Mesenchymal stem cell (in vitro differentiated cells and primary cell): ENCODE results near the gene SAV1.
"Not testable (repeated sequence)": the region's sequence is repeated elsewhere in the genome, so short reads cannot be mapped to it uniquely, and the experiment has no call there.

ENCODE experiments used
- DNase-seq: peaks from one replicate; pipeline ENCODE4 v3.0.0-alpha.2; 2013
- H2AFZ ChIP-seq: one replicate; pipeline ENCODE4 v1.6.1; 2013; ENCODE audit warnings: low read depth, mild to moderate bottlenecking, control low read depth, inconsistent platforms, low read length, moderate library complexity
- H2AK5ac ChIP-seq: 2 replicates; pipeline ENCODE4 v1.6.1; 2013; ENCODE audit warnings: low read length, moderate library complexity, mild to moderate bottlenecking, inconsistent platforms; ENCODE audit not compliant: severe bottlenecking
- H2BK120ac ChIP-seq: one replicate; pipeline ENCODE4 v1.6.1; 2013; ENCODE audit warnings: low read depth, mild to moderate bottlenecking, inconsistent platforms, low read length, moderate library complexity
- H2BK12ac ChIP-seq, 2 experiments: one replicate each; pipeline ENCODE4 v1.6.1; 2013; ENCODE audit warnings: inconsistent platforms in 2 of 2, low read length in 2 of 2, mild to moderate bottlenecking in 2 of 2, moderate library complexity in 2 of 2, control low read depth in 1 of 2
- H2BK15ac ChIP-seq: one replicate; pipeline ENCODE4 v1.6.1; 2013; ENCODE audit warnings: mild to moderate bottlenecking, low read depth, inconsistent platforms; ENCODE audit not compliant: poor library complexity, severe bottlenecking
- H2BK5ac ChIP-seq: 2 replicates; pipeline ENCODE4 v1.6.1; 2013; ENCODE audit warnings: low read depth, mild to moderate bottlenecking, low read length, control low read depth, inconsistent platforms; ENCODE audit not compliant: poor library complexity, severe bottlenecking
- H3K14ac ChIP-seq, 2 experiments: one replicate each; pipeline ENCODE4 v1.6.1; 2013; ENCODE audit warnings: inconsistent platforms in 2 of 2, low read length in 2 of 2, control low read depth in 1 of 2, mild to moderate bottlenecking in 1 of 2, moderate library complexity in 1 of 2
- H3K18ac ChIP-seq, 2 experiments: one replicate each; pipeline ENCODE4 v1.6.1; 2013; ENCODE audit warnings: inconsistent platforms in 2 of 2, low read length in 2 of 2, control low read depth in 1 of 2, low read depth in 1 of 2, mild to moderate bottlenecking in 1 of 2
- H3K23ac ChIP-seq, 2 experiments: one replicate each; pipeline ENCODE4 v1.6.1; 2013; ENCODE audit warnings: inconsistent platforms in 2 of 2, low read length in 2 of 2, mild to moderate bottlenecking in 2 of 2, moderate library complexity in 2 of 2, control low read depth in 1 of 2
- H3K27ac ChIP-seq: 2 replicates; pipeline ENCODE4 v1.5.1; 2013; ENCODE audit warnings: mild to moderate bottlenecking, moderate library complexity, low read length, control low read depth, inconsistent platforms; ENCODE audit not compliant: poor library complexity, severe bottlenecking
- H3K27me3 ChIP-seq, 2 experiments: 2 replicates each; pipeline versions ENCODE4 v1.6.1 to v1.7.0; 2013; ENCODE audit warnings: low read length in 2 of 2, mild to moderate bottlenecking in 2 of 2, moderate library complexity in 2 of 2, control low read depth in 1 of 2, inconsistent platforms in 1 of 2; ENCODE audit not compliant: control insufficient read depth in 1 of 2, insufficient read depth in 1 of 2
- H3K36me3 ChIP-seq, 2 experiments: 2 replicates each; pipeline versions ENCODE4 v1.6.1 to v1.7.0; 2013; ENCODE audit warnings: low read length in 2 of 2, control low read depth in 1 of 2, inconsistent platforms in 1 of 2, low read depth in 1 of 2, mild to moderate bottlenecking in 1 of 2; ENCODE audit not compliant: insufficient read depth in 2 of 2, control insufficient read depth in 1 of 2
- H3K4ac ChIP-seq, 2 experiments: one replicate each; pipeline ENCODE4 v1.6.1; 2013; ENCODE audit warnings: inconsistent platforms in 2 of 2, low read length in 2 of 2, mild to moderate bottlenecking in 2 of 2, moderate library complexity in 2 of 2, control low read depth in 1 of 2, low read depth in 1 of 2
- H3K4me1 ChIP-seq: 2 replicates; pipeline ENCODE4 v1.6.1; 2013; ENCODE audit warnings: low read depth, low read length, control low read depth; ENCODE audit not compliant: control insufficient read depth, insufficient read depth
- H3K4me2 ChIP-seq: 2 replicates; pipeline ENCODE4 v1.6.1; 2013; ENCODE audit warnings: low read length, mild to moderate bottlenecking, inconsistent platforms; ENCODE audit not compliant: poor library complexity, severe bottlenecking
- H3K4me3 ChIP-seq, 2 experiments: 2 replicates each; pipeline versions ENCODE4 v1.5.1 to v1.7.0; 2013; ENCODE audit warnings: low read length in 2 of 2, mild to moderate bottlenecking in 2 of 2, control low read depth in 1 of 2, low read depth in 1 of 2; ENCODE audit not compliant: insufficient read depth in 1 of 2
- H3K79me1 ChIP-seq: replicated peaks from 2 replicates; pipeline ENCODE4 v1.6.1; 2013; ENCODE audit warnings: mild to moderate bottlenecking, control low read depth, low read length, inconsistent platforms; ENCODE audit not compliant: poor library complexity, severe bottlenecking
- H3K9ac ChIP-seq: 2 replicates; pipeline ENCODE4 v1.7.0; 2013; ENCODE audit warnings: mild to moderate bottlenecking, low read length, moderate library complexity
- H3K9me3 ChIP-seq: 2 replicates; pipeline ENCODE4 v1.7.0; 2013; ENCODE audit warnings: mild to moderate bottlenecking, low read length; ENCODE audit not compliant: control insufficient read depth
- H4K8ac ChIP-seq: one replicate; pipeline ENCODE4 v1.6.1; 2013; ENCODE audit warnings: inconsistent platforms, mild to moderate bottlenecking, low read length, moderate library complexity
- H4K91ac ChIP-seq: one replicate; pipeline ENCODE4 v1.6.1; 2013; ENCODE audit warnings: mild to moderate bottlenecking, low read length, inconsistent platforms
- WGBS: methylation state at CpG from one replicate; pipeline ENCODE4 v1.1.7; 2013; ENCODE audit warnings: mixed read lengths; 5-methylcytosine and 5-hydroxymethylcytosine counted together

Gene SAV1

DNA sequence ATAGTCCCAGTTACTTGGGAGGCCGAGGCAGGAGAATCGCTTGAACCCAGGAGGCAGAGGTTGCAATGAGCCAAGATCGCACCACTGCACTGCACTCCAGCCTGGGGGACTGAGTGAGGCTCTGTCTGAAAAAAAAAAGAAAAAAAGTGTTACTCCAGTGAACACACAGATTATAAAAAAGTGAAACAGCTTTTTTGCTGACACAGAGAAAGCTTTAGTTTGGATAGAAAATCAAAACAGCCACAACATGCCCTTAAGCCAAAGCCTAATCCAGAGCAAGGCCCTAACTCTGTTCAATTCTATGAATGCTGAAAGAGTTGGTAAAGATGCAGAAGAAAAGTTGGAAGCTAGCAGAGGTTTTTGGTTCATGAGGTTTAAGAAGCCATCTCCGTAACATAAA lies 43.2 kb downstream of the SAV1 start:
- H2BK15ac ChIP-seq, H3K9me3 ChIP-seq, H3K79me1 ChIP-seq, H3K27me3 ChIP-seq, DNase-seq, H2AFZ ChIP-seq, H3K4me3 ChIP-seq, H3K9ac ChIP-seq, H3K14ac ChIP-seq, H3K4ac ChIP-seq, H4K91ac ChIP-seq, H2BK5ac ChIP-seq, H3K4me2 ChIP-seq, H2BK120ac ChIP-seq, H4K8ac ChIP-seq, H3K23ac ChIP-seq, H2AK5ac ChIP-seq, H3K27ac ChIP-seq, H2BK12ac ChIP-seq, H3K4me1 ChIP-seq, H3K18ac ChIP-seq: not testable (repeated sequence)
- peaks cover 3 to 62% of the 10 kb centered on the region in 2 experiments for H3K36me3 ChIP-seq
- 92% methylated on average over 4 of the region's 4 CpGs for WGBS

DNA sequence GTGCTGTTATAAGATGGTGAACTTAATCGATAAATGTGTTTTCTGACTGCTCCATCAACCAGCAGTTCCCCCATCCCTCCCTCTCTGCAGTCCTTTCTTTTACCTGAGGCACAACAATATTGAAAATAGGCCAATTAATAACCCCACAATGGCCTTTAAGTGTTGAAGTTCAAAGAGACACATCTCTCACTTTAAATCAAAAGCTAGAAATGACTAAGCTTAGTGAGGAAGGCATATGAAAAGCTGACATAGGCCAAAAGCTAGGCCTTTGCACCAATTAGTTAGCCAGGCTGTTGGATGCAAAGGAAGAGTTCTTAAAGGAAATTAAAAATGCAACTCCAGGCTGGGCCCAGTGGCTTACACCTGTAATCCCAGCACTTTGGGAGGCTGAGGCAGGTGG lies 43.7 kb downstream of the SAV1 start:
- no peak overlapping the region for H3K4ac ChIP-seq
- no peak overlapping the region for H3K14ac ChIP-seq
- H4K91ac ChIP-seq: no peak overlapping the region
- no peak for DNase-seq
- no peak overlapping the region for H2BK15ac ChIP-seq
- H2AK5ac ChIP-seq: no peak overlapping the region
- no peaks in the 10 kb centered on the region for H3K27me3 ChIP-seq
- H3K79me1 ChIP-seq: no peaks in the 10 kb centered on the region
- no peak overlapping the region for H3K4me2 ChIP-seq
- H3K27ac ChIP-seq: no peak overlapping the region
- H4K8ac ChIP-seq: no peak overlapping the region
- no peak overlapping the region for H2BK120ac ChIP-seq
- no peak overlapping the region for H3K23ac ChIP-seq
- no peak overlapping the region for H3K9ac ChIP-seq
- H2BK12ac ChIP-seq: no peak overlapping the region
- whole genome bisulfite sequencing: no CpG with 5 or more reads among the region's 1 CpG
- H2BK5ac ChIP-seq: no peak overlapping the region
- no peaks in the 10 kb centered on the region for H3K4me1 ChIP-seq
- H3K9me3 ChIP-seq: no peaks in the 10 kb centered on the region
- H3K4me3 ChIP-seq: no peak overlapping the region
- H2AFZ ChIP-seq: no peak overlapping the region
- H3K36me3 ChIP-seq: peaks cover 3 to 61% of the 10 kb centered on the region in 2 experiments
- no peak overlapping the region for H3K18ac ChIP-seq

GRCh38 chr14:50622978-50623377 lies 45.1 kb downstream of the SAV1 start:
- Histone ChIP-seq H4K91ac (no peak overlapping the region), H3K18ac (no peak overlapping the region), H3K9me3 (no peaks in the 10 kb centered on the region), H3K14ac (no peak overlapping the region), H3K9ac (no peak overlapping the region), H3K36me3 (peaks cover 3 to 52% of the 10 kb centered on the region in 2 experiments), H3K4me1 (no peaks in the 10 kb centered on the region), H3K4me2 (no peak overlapping the region), H3K79me1 (no peaks in the 10 kb centered on the region), H2BK5ac (no peak overlapping the region), H3K27ac (no peak overlapping the region), H2AK5ac (no peak overlapping the region), H2BK12ac (no peak overlapping the region), H2BK15ac (no peak overlapping the region), H2AFZ (no peak overlapping the region), H3K27me3 (no peaks in the 10 kb centered on the region), H3K4ac (no peak overlapping the region), H3K4me3 (no peak overlapping the region), H3K23ac (no peak overlapping the region), H2BK120ac (no peak overlapping the region), H4K8ac (no peak overlapping the region)
- no CpG with 5 or more reads among the region's 1 CpG for whole genome bisulfite sequencing
- no peak for DNase-seq

- Histone ChIP-seq H3K79me1 (no peaks in the 10 kb centered on the region), H3K4ac (no peak overlapping the region), H3K36me3 (peaks cover 3 to 51% of the 10 kb centered on the region in 2 experiments), H2BK15ac (no peak overlapping the region), H3K4me2 (no peak overlapping the region), H2BK120ac (no peak overlapping the region), H3K23ac (no peak overlapping the region), H2BK12ac (no peak overlapping the region), H3K18ac (no peak overlapping the region), H2BK5ac (no peak overlapping the region), H3K9ac (no peak overlapping the region), H4K91ac (no peak overlapping the region), H4K8ac (no peak overlapping the region), H3K4me3 (no peak overlapping the region), H3K9me3 (no peaks in the 10 kb centered on the region), H3K27me3 (no peaks in the 10 kb centered on the region), H3K14ac (no peak overlapping the region), H3K4me1 (no peaks in the 10 kb centered on the region), H3K27ac (no peak overlapping the region), H2AK5ac (no peak overlapping the region), H2AFZ (no peak overlapping the region)
- no peak for DNase-seq
- 81% methylated on average over 4 of the region's 4 CpGs for WGBS
Observed at GRCh38 chr14:50620341-50620740, 47.8 kb downstream of the SAV1 start.
